KOPT-K1 (cell line): Measurements from ENCODE around the gene OR8B2.

Experiments used
- H3K27ac ChIP-seq: fragments of 200-600 bp; sonication (generic); 2 replicates; pipeline ENCODE4 v1.5.1; 2016; ENCODE audit warnings: antibody characterized with exemption, mild to moderate bottlenecking, low read depth, low read length; ENCODE audit not compliant: poor library complexity, severe bottlenecking
- H3K36me3 ChIP-seq: fragments of 200-600 bp; sonication (generic); 2 replicates; pipeline ENCODE4 v1.5.1; 2017; ENCODE audit warnings: antibody characterized with exemption, mild to moderate bottlenecking, low read length, moderate library complexity; ENCODE audit not compliant: insufficient read depth
- H3K9me3 ChIP-seq: fragments of 200-600 bp; sonication (generic); 2 replicates; pipeline ENCODE4 v1.5.1; 2017; ENCODE audit warnings: antibody characterized with exemption, low read length, mild to moderate bottlenecking; ENCODE audit not compliant: insufficient read depth, poor library complexity, severe bottlenecking

OR8B2 gene

DNA sequence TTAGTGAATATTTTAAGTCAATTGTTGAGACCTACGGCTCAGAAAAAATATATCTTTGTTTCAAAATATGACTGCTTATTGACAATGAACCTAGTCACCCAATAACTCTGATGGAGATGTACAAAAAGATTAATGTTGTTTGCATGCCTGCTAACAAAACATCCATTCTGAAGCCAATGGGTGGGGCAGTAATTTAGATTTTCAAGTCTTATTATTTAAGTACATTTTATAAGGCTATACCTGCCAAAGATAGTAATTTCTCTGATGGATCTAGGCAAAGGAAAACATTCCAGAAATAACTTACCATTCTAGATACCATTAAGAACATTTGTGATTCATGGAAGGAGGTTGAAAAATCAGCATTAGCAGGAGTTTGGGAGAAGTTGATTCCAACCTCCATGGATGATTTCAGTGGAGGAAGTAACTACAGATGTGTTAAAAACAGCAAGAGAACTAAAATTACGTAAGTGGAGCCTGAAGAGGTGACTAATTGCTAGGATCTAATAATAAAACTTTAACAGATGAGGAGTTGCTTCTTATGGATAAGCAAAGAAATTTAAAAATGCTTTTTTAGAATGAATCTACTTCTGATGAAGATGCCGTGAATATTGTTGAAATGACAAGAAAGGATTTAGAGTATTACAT lies 37.9 kb downstream of the OR8B2 start:
- Histone ChIP-seq H3K27ac (no peak overlapping the region), H3K36me3 (no peaks in the 10 kb centered on the region), H3K9me3 (no peaks in the 10 kb centered on the region)

DNA sequence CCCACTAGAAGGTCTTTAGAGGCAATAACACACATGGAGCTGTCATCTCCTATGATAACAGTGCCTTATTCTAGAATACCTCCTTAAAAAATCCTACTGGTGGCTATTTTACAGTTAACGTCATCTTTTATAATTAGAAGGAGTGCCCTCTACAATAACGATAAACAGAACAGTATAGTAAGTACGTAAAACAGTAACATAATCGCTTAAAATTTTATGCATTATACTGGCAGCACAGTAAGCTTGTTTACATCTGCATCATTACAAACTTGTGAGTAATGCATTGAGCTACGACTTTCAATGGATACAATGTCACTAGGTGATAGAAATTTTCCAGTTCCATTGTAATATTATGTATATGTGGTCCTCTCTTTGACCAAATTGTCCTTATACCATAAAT lies 40.0 kb downstream of the OR8B2 start:
- Histone ChIP-seq H3K36me3 (no peaks in the 10 kb centered on the region), H3K27ac (no peak overlapping the region), H3K9me3 (no peaks in the 10 kb centered on the region)

DNA sequence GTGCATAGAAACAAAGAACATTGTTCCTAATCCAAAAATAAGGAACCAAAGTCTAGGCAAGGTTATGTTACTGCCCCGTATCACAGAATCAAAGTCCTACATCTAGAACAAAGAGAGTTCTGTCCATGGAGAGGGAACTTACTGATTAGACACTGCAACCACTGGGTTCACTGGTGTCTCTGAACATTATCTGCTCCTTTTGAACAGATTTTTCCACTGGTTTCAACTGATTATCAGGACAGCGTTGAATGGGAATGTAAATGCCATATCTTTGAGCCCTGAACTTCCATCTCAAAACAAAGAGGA lies 44.2 kb downstream of the OR8B2 start:
- Histone ChIP-seq H3K27ac (no peak overlapping the region), H3K9me3 (no peaks in the 10 kb centered on the region), H3K36me3 (no peaks in the 10 kb centered on the region)

DNA sequence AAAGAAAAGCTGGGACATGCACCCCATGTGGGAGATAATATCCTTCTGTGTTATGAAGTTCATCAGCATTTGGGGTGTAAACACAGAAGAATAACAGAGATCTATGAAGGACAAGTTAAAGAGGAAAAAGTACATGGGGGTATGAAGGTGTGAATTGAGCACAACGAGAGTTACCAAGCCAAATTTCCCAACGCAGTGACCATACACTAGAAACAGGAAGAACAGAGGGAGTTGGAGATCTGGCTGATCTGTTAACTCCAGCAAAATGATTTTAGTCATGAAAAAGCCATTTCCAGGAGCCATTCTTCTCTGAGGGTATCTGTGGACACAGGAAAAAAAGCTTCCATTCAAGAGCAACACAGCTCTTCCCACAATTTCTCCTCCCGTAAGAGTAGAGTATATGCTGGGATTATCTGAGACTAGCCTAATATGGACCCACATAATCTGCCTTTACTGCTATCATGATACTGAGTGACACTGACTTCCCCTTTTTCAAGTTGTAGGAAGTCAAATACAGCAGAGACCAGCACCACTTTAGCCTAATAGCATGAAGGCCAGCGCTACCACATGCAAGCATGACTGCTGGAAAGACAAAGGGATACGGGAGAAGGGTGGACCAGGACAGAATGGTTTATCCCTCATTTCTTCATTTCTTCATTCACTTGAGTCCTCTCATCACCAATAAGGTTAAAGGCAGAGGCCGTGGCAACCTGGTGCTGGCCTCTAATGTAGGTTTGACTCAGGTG lies 44.7 kb downstream of the OR8B2 start:
- H3K27ac ChIP-seq: no peak overlapping the region
- H3K36me3 ChIP-seq: no peaks in the 10 kb centered on the region
- H3K9me3 ChIP-seq: no peaks in the 10 kb centered on the region
